Measurements from ENCODE around the gene EPHA3.

DNA sequence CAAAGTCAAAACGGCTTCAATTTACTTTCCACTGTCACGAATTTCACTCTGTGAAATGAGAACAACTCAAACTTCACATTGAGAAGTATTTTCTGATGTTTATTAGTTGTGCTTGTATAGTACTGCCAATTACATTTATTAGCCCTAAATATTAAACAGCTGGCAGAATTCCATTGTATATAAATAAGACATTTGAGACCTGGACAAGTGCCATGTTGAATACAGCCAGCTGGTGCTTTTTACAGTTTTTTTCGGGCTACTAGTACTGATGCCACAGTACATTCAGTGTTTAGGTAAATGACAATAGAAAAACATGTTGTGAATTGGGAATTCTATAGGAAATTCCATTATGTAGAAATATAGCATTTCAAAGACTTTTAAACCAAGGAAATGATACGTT is 79.0 kb downstream of the EPHA3 start:
- TF ChIP-seq CTCF (IDR thresholded peaks at IDR 0.05; ENCODE audit: insufficient read depth, low read length) (no peak), GABPA (IDR thresholded peaks at IDR 0.05; ENCODE audit: low read depth) (no peak), POLR2AphosphoS5 (IDR thresholded peaks at IDR 0.05; ENCODE audit: low read depth) (no peak), REST (IDR thresholded peaks at IDR 0.05; ENCODE audit: insufficient replicate concordance, low read depth) (no peak), SPI1 (IDR thresholded peaks at IDR 0.05; ENCODE audit: borderline replicate concordance, low read depth) (no peak)

Data from HL-60 (cell line).